Suppressor macrophage treated with lipopolysaccharide for 1 hour (primary cell): ENCODE results near the gene FAM171A1.
"Not testable (repeated sequence)": the region's sequence is repeated elsewhere in the genome, so short reads cannot be mapped to it uniquely, and the experiment has no call there.

Experiments used
- DNase-seq, 3 donors: peaks; one replicate each; pipeline ENCODE4 v3.0.0-alpha.2; 2020 to 2022

Gene FAM171A1

GRCh38 chr10:15276039-15276438, 95.0 kb downstream of the FAM171A1 start:
- DNase-seq, result not testable (repeated sequence)

GRCh38 chr10:15269838-15270237, 101.3 kb downstream of the FAM171A1 start:
- DNase-seq, result not testable (repeated sequence)

GRCh38 chr10:15267496-15267895, 103.6 kb downstream of the FAM171A1 start:
- DNase-seq, result no peak

GRCh38 chr10:15266117-15266516, 105.0 kb downstream of the FAM171A1 start:
- DNase-seq, result no peak

- no peak for DNase-seq
These were observed 105.5 kb downstream of the FAM171A1 start for GRCh38 chr10:15265558-15265957.

GRCh38 chr10:15265056-15265455, 106.0 kb downstream of the FAM171A1 start:
- DNase-seq, result no peak

- no peak for DNase-seq
These were observed 107.3 kb downstream of the FAM171A1 start for GRCh38 chr10:15263657-15264323.

GRCh38 chr10:15262036-15262713, 108.9 kb downstream of the FAM171A1 start:
- DNase-seq, result no peak

GRCh38 chr10:15259136-15259535, 112.0 kb downstream of the FAM171A1 start:
- DNase-seq, result no peak

- DNase-seq, result no peak
These were observed 112.8 kb downstream of the FAM171A1 start for GRCh38 chr10:15258255-15258654.

GRCh38 chr10:15255961-15256360, 115.1 kb downstream of the FAM171A1 start:
- no peak for DNase-seq

- peak in 1 of 3 donors; percentile 5 for DNase-seq
These were observed 116.1 kb downstream of the FAM171A1 start for GRCh38 chr10:15254808-15255648.

GRCh38 chr10:15253951-15254807, 116.9 kb downstream of the FAM171A1 start:
- no peak for DNase-seq

GRCh38 chr10:15252396-15252795, 118.7 kb downstream of the FAM171A1 start:
- no peak for DNase-seq

- no peak for DNase-seq
These were observed 119.2 kb downstream of the FAM171A1 start for GRCh38 chr10:15251791-15252380.

- DNase-seq, result peak in 1 of 3 donors; percentile 9
These were observed 125.6 kb downstream of the FAM171A1 start for GRCh38 chr10:15245530-15245929.

- DNase-seq, result no peak
These were observed 126.4 kb downstream of the FAM171A1 start for GRCh38 chr10:15244635-15245197.

GRCh38 chr10:15242261-15242840, 128.7 kb downstream of the FAM171A1 start:
- peak in 1 of 3 donors; percentile 10 for DNase-seq

GRCh38 chr10:15241306-15241705, 129.8 kb downstream of the FAM171A1 start:
- DNase-seq, result no peak

- DNase-seq, result no peak
These were observed 132.3 kb downstream of the FAM171A1 start for GRCh38 chr10:15238555-15239335.

- DNase-seq, result no peak
These were observed 133.7 kb downstream of the FAM171A1 start for GRCh38 chr10:15237351-15237750.
